Cardiac muscle cell (in vitro differentiated cells and primary cell): ENCODE results near the gene ST14. TPM values are rescaled to one million over a fixed set of nuclear protein-coding genes. Genes with fewer than 3 reads are reported as not detected.

ENCODE experiments used
- DNase-seq, 2 donors: peaks; one replicate each; pipeline versions ENCODE4 v3.0.0 to v3.0.0-alpha.2; 2010 to 2017; ENCODE audit warnings: low read depth in 1 of 2, low spot score in 1 of 2
- H3K27ac ChIP-seq: fragments of 200-600 bp; sonication (generic); 2 replicates; pipeline ENCODE4 v1.5.1; 2016
- H3K27me3 ChIP-seq: fragments of 200-600 bp; sonication (generic); 2 replicates; pipeline ENCODE4 v1.6.0; 2016; ENCODE audit warnings: control low read depth
- H3K36me3 ChIP-seq: fragments of 200-600 bp; sonication (generic); 2 replicates; pipeline ENCODE4 v1.5.1; 2016; ENCODE audit warnings: control low read depth
- H3K4me1 ChIP-seq: fragments of 200-600 bp; sonication (generic); 2 replicates; pipeline ENCODE4 v1.8.1; 2017; ENCODE audit warnings: low read depth, mild to moderate bottlenecking, mixed run types
- H3K4me3 ChIP-seq: fragments of 200-600 bp; sonication (generic); 2 replicates; pipeline ENCODE4 v1.5.1; 2016; ENCODE audit warnings: mild to moderate bottlenecking
- H3K9me3 ChIP-seq: fragments of 200-600 bp; sonication (generic); 2 replicates; pipeline ENCODE4 v1.5.1; 2017; ENCODE audit warnings: low read depth, mild to moderate bottlenecking, control low read depth
- CTCF ChIP-seq: IDR thresholded peaks from 2 replicates; pipeline ENCODE4 v1.5.1; 2012; ENCODE audit warnings: low read depth, mild to moderate bottlenecking, low read length
- polyA plus RNA-seq: library from polyadenylated mRNA; unstranded; fragments of >200 nt; fragmentation: Nextera tagmentation; extraction: Ambion mirVana; gene quantifications from 2 replicates; pipeline ENCODE4 v1.2.1, GENCODE V29; 2016
- total RNA-seq: library from RNA; depleted of rRNA; stranded (reverse); fragments of >200 nt; gene quantifications from 2 replicates; pipeline ENCODE4 v1.2.3, GENCODE V29; 2016

The ST14 gene
- total and polyA plus RNA-seq, 2 experiments from 2014 or later, result 0.12 to 0.61 TPM

- peaks cover 31% of the 10 kb centered on the region for H3K4me1 ChIP-seq
- no peaks in the 10 kb centered on the region for H3K9me3 ChIP-seq
- TF ChIP-seq CTCF, result no peak
- DNase-seq, result no peak
- H3K27ac ChIP-seq, result no peak overlapping the region
- peaks cover 55% of the 10 kb centered on the region for H3K36me3 ChIP-seq
- no peak overlapping the region for H3K4me3 ChIP-seq
- no peaks in the 10 kb centered on the region for H3K27me3 ChIP-seq
These were observed 33.1 kb upstream of the ST14 start for GRCh38 chr11:130126516-130126915.

GRCh38 chr11:130127509-130127908 lies 32.1 kb upstream of the ST14 start:
- no peaks in the 10 kb centered on the region for H3K9me3 ChIP-seq

GRCh38 chr11:130128626-130129025 lies 31.0 kb upstream of the ST14 start:
- no peaks in the 10 kb centered on the region for H3K27me3 ChIP-seq
- TF ChIP-seq CTCF, result no peak
- H3K36me3 ChIP-seq, result peaks cover 46% of the 10 kb centered on the region
- no peak overlapping the region for H3K27ac ChIP-seq
- DNase-seq, result no peak
- H3K4me3 ChIP-seq, result no peak overlapping the region
- H3K9me3 ChIP-seq, result no peaks in the 10 kb centered on the region
- peaks cover 21% of the 10 kb centered on the region for H3K4me1 ChIP-seq

More at GRCh38 chr11:130127509-130127908, 32.1 kb upstream of the ST14 start:
- DNase-seq, result no peak
- H3K4me3 ChIP-seq, result no peak overlapping the region
- no peak for TF ChIP-seq CTCF
- H3K27ac ChIP-seq, result no peak overlapping the region
- no peaks in the 10 kb centered on the region for H3K27me3 ChIP-seq
- H3K4me1 ChIP-seq, result peaks cover 31% of the 10 kb centered on the region
- H3K36me3 ChIP-seq, result peaks cover 49% of the 10 kb centered on the region

GRCh38 chr11:130129922-130130321 lies 29.7 kb upstream of the ST14 start:
- H3K27ac ChIP-seq, result no peak overlapping the region
- H3K4me1 ChIP-seq, result peaks cover 11% of the 10 kb centered on the region
- no peak for DNase-seq
- H3K9me3 ChIP-seq, result no peaks in the 10 kb centered on the region
- no peak for TF ChIP-seq CTCF
- H3K36me3 ChIP-seq, result peaks cover 48% of the 10 kb centered on the region
- no peaks in the 10 kb centered on the region for H3K27me3 ChIP-seq
- no peak overlapping the region for H3K4me3 ChIP-seq

GRCh38 chr11:130131961-130132850 lies 27.4 kb upstream of the ST14 start:
- peak; percentile 57 to 79 for DNase-seq
- Histone ChIP-seq H3K27ac (peak overlapping the region; percentile 53), H3K4me3 (no peak overlapping the region), H3K4me1 (peaks cover 14% of the 10 kb centered on the region), H3K36me3 (peaks cover 46% of the 10 kb centered on the region), H3K27me3 (no peaks in the 10 kb centered on the region), H3K9me3 (no peaks in the 10 kb centered on the region)
- TF ChIP-seq CTCF, result peak; percentile 81
